Osteoblast (primary cell): ENCODE results near the gene SCAANT1. TPM values are rescaled to one million over a fixed set of nuclear protein-coding genes. Genes with fewer than 3 reads are reported as not detected.

Source experiments
- DNase-seq: peaks from one replicate; pipeline ENCODE4 v3.0.0; 2011; ENCODE audit warnings: low spot score, mixed read lengths; ENCODE audit not compliant: insufficient read length; ENCODE audit errors: missing footprints
- H2AFZ ChIP-seq: 2 replicates; pipeline ENCODE4 v1.6.0; 2011; ENCODE audit warnings: mild to moderate bottlenecking, low read length
- H3K27ac ChIP-seq: 2 replicates; pipeline ENCODE4 v1.5.1; 2011; ENCODE audit warnings: mild to moderate bottlenecking, low read depth, low read length, moderate library complexity
- H3K27me3 ChIP-seq: 2 replicates; pipeline ENCODE4 v1.6.0; 2012; ENCODE audit warnings: mild to moderate bottlenecking, control low read depth, inconsistent platforms, low read length, moderate library complexity; ENCODE audit not compliant: insufficient read depth
- H3K36me3 ChIP-seq: 2 replicates; pipeline ENCODE4 v1.5.1; 2011; ENCODE audit warnings: mild to moderate bottlenecking, low read length, control low read depth, moderate library complexity; ENCODE audit not compliant: insufficient read depth
- H3K4me1 ChIP-seq: 2 replicates; pipeline ENCODE4 v1.5.1; 2011; ENCODE audit warnings: mild to moderate bottlenecking, low read length, control low read depth, moderate library complexity; ENCODE audit not compliant: insufficient read depth
- H3K4me2 ChIP-seq: 2 replicates; pipeline ENCODE4 v1.6.0; 2011; ENCODE audit warnings: mild to moderate bottlenecking, low read length; ENCODE audit not compliant: insufficient read depth
- H3K4me3 ChIP-seq: fragments of 200-600 bp; sonication (generic); 3 replicates; pipeline ENCODE4 v1.5.1; 2012; ENCODE audit warnings: mild to moderate bottlenecking, low read length, inconsistent platforms; ENCODE audit not compliant: insufficient read depth
- H3K79me2 ChIP-seq: 2 replicates; pipeline ENCODE4 v1.6.0; 2012; ENCODE audit warnings: mild to moderate bottlenecking, low read length, control low read depth, inconsistent platforms; ENCODE audit not compliant: insufficient read depth
- H3K9me3 ChIP-seq: 2 replicates; pipeline ENCODE4 v1.5.1; 2011; ENCODE audit warnings: low read depth, low read length, control low read depth
- H4K20me1 ChIP-seq: 2 replicates; pipeline ENCODE4 v1.6.0; 2012; ENCODE audit warnings: mild to moderate bottlenecking, low read length, control low read depth; ENCODE audit not compliant: insufficient read depth
- total RNA-seq: library from RNA; depleted of rRNA; stranded (reverse); fragments of >200 nt; gene quantifications from 2 replicates; pipeline ENCODE4 v1.2.3, GENCODE V29; 2012
- TF ChIP-seq, protein P1 (sequence below): IDR thresholded peaks from 2 replicates; pipeline ENCODE4 v1.5.1; 2011; ENCODE audit warnings: mild to moderate bottlenecking, low read depth, low read length, moderate library complexity; ENCODE audit errors: extremely low read depth

The SCAANT1 gene
- total RNA-seq, 1 donor: not detected

DNA sequence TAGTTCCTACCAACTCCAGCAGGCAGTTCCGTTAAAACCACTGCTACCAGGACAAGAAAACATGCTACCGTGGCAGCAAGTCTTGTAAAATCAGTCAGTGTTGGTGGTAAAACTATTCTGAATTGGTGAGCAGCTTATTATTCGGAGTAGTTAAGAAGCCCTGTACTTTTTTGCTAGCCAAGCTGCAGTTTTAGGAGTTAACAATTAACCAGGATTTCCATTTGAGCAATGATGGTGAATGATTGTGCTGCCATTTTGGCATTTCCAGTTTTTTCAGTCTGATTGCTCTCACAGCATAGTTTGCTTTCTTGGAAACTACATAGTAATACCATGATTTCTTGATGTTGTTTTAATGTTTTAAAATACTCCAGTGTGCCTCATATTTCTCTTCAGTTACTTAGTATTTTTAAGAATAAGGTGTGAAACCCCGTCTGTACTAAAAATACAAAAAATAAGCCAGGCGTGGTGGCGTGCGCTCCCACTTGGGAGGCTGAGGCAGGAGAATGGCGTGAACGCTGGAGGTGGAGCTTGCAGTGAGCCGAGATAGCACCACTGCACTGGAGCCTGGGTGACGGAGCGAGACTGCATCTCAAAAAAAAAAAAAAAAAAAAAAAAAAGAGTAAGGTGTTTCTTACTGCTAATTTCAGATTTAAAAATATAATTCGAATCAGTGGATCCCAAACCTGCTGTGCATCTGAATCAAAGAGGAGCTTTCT is 43.8 kb upstream of the SCAANT1 start:
- TF ChIP-seq, protein P1, sequence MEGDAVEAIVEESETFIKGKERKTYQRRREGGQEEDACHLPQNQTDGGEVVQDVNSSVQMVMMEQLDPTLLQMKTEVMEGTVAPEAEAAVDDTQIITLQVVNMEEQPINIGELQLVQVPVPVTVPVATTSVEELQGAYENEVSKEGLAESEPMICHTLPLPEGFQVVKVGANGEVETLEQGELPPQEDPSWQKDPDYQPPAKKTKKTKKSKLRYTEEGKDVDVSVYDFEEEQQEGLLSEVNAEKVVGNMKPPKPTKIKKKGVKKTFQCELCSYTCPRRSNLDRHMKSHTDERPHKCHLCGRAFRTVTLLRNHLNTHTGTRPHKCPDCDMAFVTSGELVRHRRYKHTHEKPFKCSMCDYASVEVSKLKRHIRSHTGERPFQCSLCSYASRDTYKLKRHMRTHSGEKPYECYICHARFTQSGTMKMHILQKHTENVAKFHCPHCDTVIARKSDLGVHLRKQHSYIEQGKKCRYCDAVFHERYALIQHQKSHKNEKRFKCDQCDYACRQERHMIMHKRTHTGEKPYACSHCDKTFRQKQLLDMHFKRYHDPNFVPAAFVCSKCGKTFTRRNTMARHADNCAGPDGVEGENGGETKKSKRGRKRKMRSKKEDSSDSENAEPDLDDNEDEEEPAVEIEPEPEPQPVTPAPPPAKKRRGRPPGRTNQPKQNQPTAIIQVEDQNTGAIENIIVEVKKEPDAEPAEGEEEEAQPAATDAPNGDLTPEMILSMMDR: no peak
- no peaks in the 10 kb centered on the region for H3K27me3 ChIP-seq
- peaks cover 71% of the 10 kb centered on the region for H3K79me2 ChIP-seq
- peaks cover 16% of the 10 kb centered on the region for H4K20me1 ChIP-seq
- peaks cover 13% of the 10 kb centered on the region for H3K4me1 ChIP-seq
- peaks cover 10% of the 10 kb centered on the region for H3K36me3 ChIP-seq
- DNase-seq: no peak
- no peak overlapping the region for H2AFZ ChIP-seq
- no peak overlapping the region for H3K4me2 ChIP-seq
- H3K27ac ChIP-seq: no peak overlapping the region
- no peaks in the 10 kb centered on the region for H3K9me3 ChIP-seq
- no peak overlapping the region for H3K4me3 ChIP-seq

DNA sequence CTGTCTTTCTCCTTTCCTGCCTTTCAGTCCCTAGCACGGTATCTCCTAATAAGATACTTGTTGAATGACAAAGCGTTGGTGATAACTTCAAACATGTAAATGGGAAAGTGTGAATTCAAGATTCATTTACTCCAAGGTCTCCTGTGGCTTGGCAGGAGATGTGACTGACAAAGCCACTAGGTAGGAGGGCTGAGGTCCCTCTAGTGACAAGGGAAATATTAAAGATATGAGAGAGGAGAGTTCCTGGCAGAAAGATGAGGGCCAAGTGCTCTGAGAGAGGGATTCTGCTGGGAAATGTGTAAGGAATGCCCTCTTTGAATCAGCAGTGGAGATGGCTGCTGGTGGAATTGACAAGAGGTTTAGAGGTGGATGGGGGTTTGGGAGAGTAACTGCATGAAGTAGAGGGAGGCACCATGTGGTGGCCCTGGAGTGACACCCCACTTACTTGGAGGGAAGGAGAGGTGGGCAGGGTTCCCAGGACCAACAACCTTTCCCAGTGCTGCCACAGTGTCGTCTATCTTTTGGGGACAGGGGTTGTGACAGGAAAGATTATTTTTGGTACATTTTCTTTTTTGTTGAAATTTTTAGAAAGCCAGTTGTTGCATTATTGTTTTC is 43.0 kb upstream of the SCAANT1 start:
- H3K4me2 ChIP-seq: no peak overlapping the region
- H3K9me3 ChIP-seq: no peaks in the 10 kb centered on the region
- TF ChIP-seq, protein P1: no peak
- H3K36me3 ChIP-seq: peaks cover 10% of the 10 kb centered on the region
- no peak overlapping the region for H3K4me3 ChIP-seq
- H3K27me3 ChIP-seq: no peaks in the 10 kb centered on the region
- peaks cover 15% of the 10 kb centered on the region for H3K4me1 ChIP-seq
- DNase-seq: no peak
- H3K79me2 ChIP-seq: peaks cover 73% of the 10 kb centered on the region
- no peak overlapping the region for H3K27ac ChIP-seq
- peaks cover 14% of the 10 kb centered on the region for H4K20me1 ChIP-seq
- no peak overlapping the region for H2AFZ ChIP-seq

DNA sequence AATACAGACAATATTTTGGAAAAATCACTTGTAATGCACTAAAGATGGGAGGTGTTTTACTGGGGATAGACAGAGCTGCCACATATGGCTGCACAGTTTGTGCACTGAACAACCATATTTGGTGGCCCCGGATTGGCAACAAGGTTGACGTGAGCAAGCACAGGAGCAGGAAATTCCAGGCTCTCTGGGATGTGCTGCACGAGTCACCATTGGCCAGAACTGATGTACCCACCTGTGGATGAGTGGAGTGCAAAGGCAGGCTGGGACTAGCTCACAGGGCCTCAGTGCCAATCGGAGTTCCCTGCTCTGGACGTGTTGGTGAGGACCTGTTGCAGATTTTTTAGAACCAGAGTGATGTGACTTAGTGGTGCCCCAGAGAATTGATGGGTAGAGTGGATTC is 42.0 kb upstream of the SCAANT1 start:
- DNase-seq: no peak
- Histone ChIP-seq H2AFZ (no peak overlapping the region), H3K4me2 (no peak overlapping the region), H3K36me3 (peaks cover 10% of the 10 kb centered on the region), H4K20me1 (peaks cover 9% of the 10 kb centered on the region), H3K4me3 (no peak overlapping the region), H3K27me3 (no peaks in the 10 kb centered on the region), H3K4me1 (peaks cover 14% of the 10 kb centered on the region), H3K27ac (no peak overlapping the region), H3K79me2 (peaks cover 76% of the 10 kb centered on the region), H3K9me3 (no peaks in the 10 kb centered on the region)
- TF ChIP-seq, protein P1: no peak

DNA sequence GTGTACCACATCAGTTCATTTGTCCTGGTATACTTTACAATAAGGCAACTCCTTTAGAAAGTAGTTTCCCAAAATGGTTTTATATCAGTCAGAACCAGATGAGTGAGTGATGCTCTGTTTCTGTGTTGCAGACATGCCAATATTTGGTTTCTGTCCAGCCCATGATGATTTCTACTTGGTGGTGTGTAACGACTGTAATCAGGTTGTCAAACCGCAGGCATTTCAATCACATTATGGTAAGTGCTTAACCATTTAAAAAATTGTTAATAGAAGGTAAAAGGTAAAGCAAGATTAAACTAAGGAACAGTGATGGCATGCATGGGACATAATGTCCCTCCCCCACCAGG is 40.0 kb upstream of the SCAANT1 start:
- Histone ChIP-seq H3K9me3 (no peaks in the 10 kb centered on the region), H3K4me2 (no peak overlapping the region), H4K20me1 (peaks cover 11% of the 10 kb centered on the region), H3K4me3 (no peak overlapping the region), H3K4me1 (peaks cover 20% of the 10 kb centered on the region), H2AFZ (no peak overlapping the region), H3K27me3 (no peaks in the 10 kb centered on the region), H3K27ac (no peak overlapping the region), H3K36me3 (peaks cover 10% of the 10 kb centered on the region), H3K79me2 (peaks cover 78% of the 10 kb centered on the region)
- TF ChIP-seq, protein P1: no peak
- DNase-seq: no peak
